ENCODE results near the gene ISG20L2. TPM values are rescaled to one million over a fixed set of nuclear protein-coding genes. Genes with fewer than 3 reads are reported as not detected.

Gene ISG20L2
- polyA plus RNA-seq, 3 donors: 17.2 to 23.5 (median 18.1) TPM

DNA sequence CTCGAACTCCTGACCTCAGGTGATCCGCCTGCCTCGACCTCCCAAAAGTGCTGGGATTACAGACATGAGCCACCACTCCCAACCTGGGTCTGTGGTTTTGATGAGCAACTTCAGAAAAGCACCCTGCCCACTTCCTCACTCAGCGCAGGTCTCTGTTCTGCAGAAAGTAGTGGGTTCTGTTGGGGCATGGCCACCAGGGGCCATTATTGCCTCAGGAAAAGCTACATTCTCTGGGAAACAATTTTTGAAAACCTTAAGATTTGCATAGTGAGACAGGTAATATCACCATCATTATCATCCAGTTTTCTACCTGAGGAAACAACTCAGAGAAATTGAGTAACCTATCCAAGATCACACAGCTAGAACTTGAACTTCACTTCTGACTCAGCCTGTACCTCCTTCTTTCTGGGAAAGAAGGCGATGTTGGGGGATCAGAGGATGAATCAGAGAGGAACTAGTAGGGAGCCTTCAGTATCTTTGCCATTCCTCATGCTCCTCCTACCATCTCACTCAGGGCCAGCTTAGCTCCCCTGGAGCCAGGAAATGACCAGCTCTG lies 44.3 kb downstream of the ISG20L2 start:
- Histone ChIP-seq H3K9ac (ENCODE audit: insufficient read depth, low read length, poor library complexity, severe bottlenecking) (no peak overlapping the region), H3K36me3 (replicated peaks in 1 of 2; ENCODE audit: control insufficient read depth in 1 of 2, insufficient read depth in 2 of 2, low read length in 2 of 2) (no peaks in the 10 kb centered on the region), H2AFZ (ENCODE audit: insufficient read depth, low read depth, low read length, poor library complexity, severe bottlenecking) (no peak overlapping the region), H3K27ac (ENCODE audit: low read depth in 1 of 2, low read length in 2 of 2) (no peak overlapping the region), H3K4me2 (replicated peaks; ENCODE audit: extremely low read depth, low read length, poor library complexity, severe bottlenecking) (no peak overlapping the region), H3K9me3 (replicated peaks in 1 of 2; ENCODE audit: control insufficient read depth in 1 of 2, insufficient read depth in 1 of 2, low read length in 2 of 2) (no peaks in the 10 kb centered on the region), H3K4me1 (ENCODE audit: control insufficient read depth in 1 of 2, insufficient read depth in 2 of 2, low read length in 2 of 2) (no peaks in the 10 kb centered on the region), H3K27me3 (ENCODE audit: control insufficient read depth in 2 of 2, insufficient read depth in 2 of 2, low read length in 2 of 2) (peaks cover 11 to 43% of the 10 kb centered on the region in 2 donors), H3K4me3 (replicated peaks in 1 of 3; ENCODE audit: low read depth in 2 of 3, low read length in 3 of 3) (no peak overlapping the region), H3K79me2 (ENCODE audit: insufficient read depth, low read length) (no peaks in the 10 kb centered on the region), H4K20me1 (ENCODE audit: insufficient read depth, low read length) (no peaks in the 10 kb centered on the region)
- TF ChIP-seq, protein P1, sequence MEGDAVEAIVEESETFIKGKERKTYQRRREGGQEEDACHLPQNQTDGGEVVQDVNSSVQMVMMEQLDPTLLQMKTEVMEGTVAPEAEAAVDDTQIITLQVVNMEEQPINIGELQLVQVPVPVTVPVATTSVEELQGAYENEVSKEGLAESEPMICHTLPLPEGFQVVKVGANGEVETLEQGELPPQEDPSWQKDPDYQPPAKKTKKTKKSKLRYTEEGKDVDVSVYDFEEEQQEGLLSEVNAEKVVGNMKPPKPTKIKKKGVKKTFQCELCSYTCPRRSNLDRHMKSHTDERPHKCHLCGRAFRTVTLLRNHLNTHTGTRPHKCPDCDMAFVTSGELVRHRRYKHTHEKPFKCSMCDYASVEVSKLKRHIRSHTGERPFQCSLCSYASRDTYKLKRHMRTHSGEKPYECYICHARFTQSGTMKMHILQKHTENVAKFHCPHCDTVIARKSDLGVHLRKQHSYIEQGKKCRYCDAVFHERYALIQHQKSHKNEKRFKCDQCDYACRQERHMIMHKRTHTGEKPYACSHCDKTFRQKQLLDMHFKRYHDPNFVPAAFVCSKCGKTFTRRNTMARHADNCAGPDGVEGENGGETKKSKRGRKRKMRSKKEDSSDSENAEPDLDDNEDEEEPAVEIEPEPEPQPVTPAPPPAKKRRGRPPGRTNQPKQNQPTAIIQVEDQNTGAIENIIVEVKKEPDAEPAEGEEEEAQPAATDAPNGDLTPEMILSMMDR (IDR thresholded peaks at IDR 0.05): no peak
- intact Hi-C loops (cut with micrococcal nuclease): loop anchor here in 1 of 2 donors (2.0 kb wide), 1 partner anchor 40 kb away; no protein-coding TSS in a partner anchor
- no CpG with 5 or more reads among the region's 5 CpGs for WGBS (ENCODE audit: insufficient coverage)
- Mint-ChIP-seq H3K4me1 (peaks cover 7% of the 10 kb centered on the region), H3K27me3 (ENCODE audit: low read depth in 3 of 3) (peaks cover 41 to 78% (median 62%) of the 10 kb centered on the region in 3 donors), H3K27ac (peak overlapping the region in 1 of 7 donors; percentile 28), H3K4me3 (no peak overlapping the region), H3K9me3 (peaks cover 0 to 5% (median 0%) of the 10 kb centered on the region in 7 donors), H3K36me3 (no peaks in the 10 kb centered on the region)
- peak in 1 of 3 donors; percentile 51 for DNase-seq

DNA sequence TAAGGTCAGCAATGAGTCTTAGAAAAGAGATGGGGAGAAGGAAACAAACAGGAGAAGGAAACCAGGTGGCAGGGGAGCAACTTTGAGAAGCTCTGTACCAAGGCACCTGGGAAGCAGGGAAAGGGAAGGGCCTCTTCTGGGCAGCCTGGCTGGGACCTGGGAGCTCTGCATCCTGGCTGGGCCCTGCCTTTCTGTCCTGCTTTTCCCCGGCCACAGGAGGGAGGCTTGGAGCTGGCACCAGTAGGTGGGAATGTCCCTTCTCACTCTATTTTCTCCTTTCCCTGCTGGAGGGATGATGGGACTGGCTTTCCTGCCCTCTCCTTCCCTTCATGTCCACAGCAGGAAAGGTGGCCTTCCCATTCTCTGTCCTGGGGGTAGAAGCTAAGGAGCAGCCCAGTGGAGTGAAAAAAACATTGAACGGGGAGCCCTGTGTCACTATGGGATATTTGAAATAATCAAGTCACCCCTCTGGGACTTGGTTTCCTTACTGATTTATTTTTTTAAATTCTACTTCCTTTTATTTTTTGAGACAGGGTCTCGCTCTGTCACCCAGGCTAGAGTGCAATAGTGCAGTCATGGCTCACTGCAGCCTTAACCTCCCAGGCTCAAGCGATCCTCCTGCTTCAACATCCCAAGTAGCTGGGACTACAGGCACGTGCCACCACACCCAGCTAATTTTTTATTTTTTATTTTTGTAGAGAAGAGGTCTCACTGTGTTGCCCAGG lies 46.2 kb downstream of the ISG20L2 start:
- Mint-ChIP-seq H3K27me3 (ENCODE audit: low read depth in 3 of 3) (peaks cover 53 to 83% (median 66%) of the 10 kb centered on the region in 3 donors), H3K36me3 (peaks cover 0 to 4% of the 10 kb centered on the region in 2 donors), H3K4me3 (no peak overlapping the region), H3K4me1 (peaks cover 14% of the 10 kb centered on the region), H3K27ac (no peak overlapping the region), H3K9me3 (peaks cover 0 to 6% (median 2%) of the 10 kb centered on the region in 7 donors)
- no peak for DNase-seq
- Histone ChIP-seq H4K20me1 (ENCODE audit: insufficient read depth, low read length) (no peaks in the 10 kb centered on the region), H3K27me3 (ENCODE audit: control insufficient read depth in 2 of 2, insufficient read depth in 2 of 2, low read length in 2 of 2) (peaks cover 24 to 53% of the 10 kb centered on the region in 2 donors), H3K27ac (ENCODE audit: low read depth in 1 of 2, low read length in 2 of 2) (no peak overlapping the region), H3K4me1 (ENCODE audit: control insufficient read depth in 1 of 2, insufficient read depth in 2 of 2, low read length in 2 of 2) (peaks cover 0 to 6% of the 10 kb centered on the region in 2 donors), H3K9ac (ENCODE audit: insufficient read depth, low read length, poor library complexity, severe bottlenecking) (no peak overlapping the region), H3K4me2 (replicated peaks; ENCODE audit: extremely low read depth, low read length, poor library complexity, severe bottlenecking) (no peak overlapping the region), H3K9me3 (replicated peaks in 1 of 2; ENCODE audit: control insufficient read depth in 1 of 2, insufficient read depth in 1 of 2, low read length in 2 of 2) (peaks cover 0 to 6% of the 10 kb centered on the region in 2 donors), H2AFZ (ENCODE audit: insufficient read depth, low read depth, low read length, poor library complexity, severe bottlenecking) (no peak overlapping the region), H3K79me2 (ENCODE audit: insufficient read depth, low read length) (no peaks in the 10 kb centered on the region), H3K36me3 (replicated peaks in 1 of 2; ENCODE audit: control insufficient read depth in 1 of 2, insufficient read depth in 2 of 2, low read length in 2 of 2) (no peaks in the 10 kb centered on the region), H3K4me3 (replicated peaks in 1 of 3; ENCODE audit: low read depth in 2 of 3, low read length in 3 of 3) (no peak overlapping the region)
- TF ChIP-seq, protein P1 (IDR thresholded peaks at IDR 0.05): no peak
- intact Hi-C loops (cut with micrococcal nuclease): no loop called here
- 90% methylated on average over 1 of the region's 5 CpGs for WGBS (ENCODE audit: insufficient coverage)
